Ishikawa (cell line): Measurements from ENCODE around the gene ZNF420.
A peak's percentile ranks its signal among the peaks of the same experiment; 100 is the strongest.

Experiments used
- CEBPB ChIP-seq: IDR thresholded peaks from 2 replicates; pipeline ENCODE4 v1.6.1; 2012
- CREB1 ChIP-seq: IDR thresholded peaks from 2 replicates; pipeline ENCODE4 v1.6.1; 2012; ENCODE audit warnings: low read depth
- EGR1 ChIP-seq: IDR thresholded peaks from 2 replicates; pipeline ENCODE4 v1.6.1; 2012
- EP300 ChIP-seq: IDR thresholded peaks from 2 replicates; pipeline ENCODE4 v1.6.1; 2012; ENCODE audit warnings: borderline replicate concordance
- FOXM1 ChIP-seq: IDR thresholded peaks from 2 replicates; pipeline ENCODE4 v1.6.1; 2012; ENCODE audit warnings: low read depth, borderline replicate concordance
- MAX ChIP-seq: IDR thresholded peaks from 2 replicates; pipeline ENCODE4 v1.6.1; 2012
- NFIC ChIP-seq: IDR thresholded peaks from 2 replicates; pipeline ENCODE4 v1.6.1; 2012
- RAD21 ChIP-seq: IDR thresholded peaks from 2 replicates; pipeline ENCODE4 v1.6.1; 2012; ENCODE audit warnings: low read depth
- REST ChIP-seq: IDR thresholded peaks from 2 replicates; pipeline ENCODE4 v1.6.1; 2012; ENCODE audit warnings: low read depth, mild to moderate bottlenecking
- TAF1 ChIP-seq: IDR thresholded peaks from 2 replicates; pipeline ENCODE4 v1.6.1; 2012; ENCODE audit warnings: low read depth, mild to moderate bottlenecking
- TCF12 ChIP-seq: IDR thresholded peaks from 2 replicates; pipeline ENCODE4 v1.6.1; 2012; ENCODE audit warnings: low read depth
- TEAD4 ChIP-seq: IDR thresholded peaks from 2 replicates; pipeline ENCODE4 v1.6.1; 2012
- USF1 ChIP-seq: IDR thresholded peaks from 2 replicates; pipeline ENCODE4 v1.6.1; 2012
- YY1 ChIP-seq: IDR thresholded peaks from 2 replicates; pipeline ENCODE4 v1.6.1; 2012; ENCODE audit warnings: low read depth
- ZBTB7A ChIP-seq: IDR thresholded peaks from 2 replicates; pipeline ENCODE4 v1.6.1; 2012; ENCODE audit warnings: low read depth

Gene ZNF420

GRCh38 chr19:37077934-37078716 is at the start of gene ZNF420:
ZNF420 (plus strand) TSS chr19:37078433; CDS start chr19:37089119, 10,686 bp downstream.
- TF ChIP-seq ZBTB7A (peak; percentile 79), MAX (peak; percentile 86), REST (no peak), TEAD4 (no peak), EP300 (no peak), CEBPB (no peak), YY1 (0 out of 2 replicates have a peak, but pooled peaks have one; percentile 50), TAF1 (0 out of 2 replicates have a peak, but pooled peaks have one; percentile 29), NFIC (no peak), TCF12 (peak; percentile 70), CREB1 (0 out of 2 replicates have a peak, but pooled peaks have one; percentile 28), EGR1 (no peak), FOXM1 (no peak), RAD21 (no peak), USF1 (no peak)

GRCh38 chr19:37045140-37045539 is 33.1 kb upstream of the ZNF420 start:
- TF ChIP-seq TAF1 (no peak), RAD21 (no peak), YY1 (no peak), REST (no peak), MAX (no peak), CEBPB (no peak)

GRCh38 chr19:37055330-37055729 is 22.9 kb upstream of the ZNF420 start:
- no peak for TF ChIP-seq USF1
- no peak for TF ChIP-seq TEAD4
- no peak for TF ChIP-seq ZBTB7A
- TF ChIP-seq NFIC: no peak
- TF ChIP-seq YY1: no peak

GRCh38 chr19:37056776-37057175 is 21.5 kb upstream of the ZNF420 start:
- TF ChIP-seq RAD21 (no peak), TEAD4 (no peak), EGR1 (no peak), ZBTB7A (no peak), CEBPB (no peak), USF1 (no peak), EP300 (no peak), FOXM1 (no peak), YY1 (no peak), REST (no peak), MAX (no peak), CREB1 (no peak), TAF1 (no peak), TCF12 (no peak), NFIC (no peak)
